ENCODE data around the gene SLC30A3.

SLC30A3 gene

GRCh38 chr2:27225526-27225925, 37.3 kb downstream of the SLC30A3 start:
- no peak for DNase-seq (ENCODE audit: low read depth)

GRCh38 chr2:27223416-27223815, 39.4 kb downstream of the SLC30A3 start:
- no peak for DNase-seq (ENCODE audit: low read depth)

GRCh38 chr2:27222407-27222806, 40.4 kb downstream of the SLC30A3 start:
- DNase-seq (ENCODE audit: low read depth) = no peak

GRCh38 chr2:27221166-27221565, 41.7 kb downstream of the SLC30A3 start:
- DNase-seq (ENCODE audit: low read depth) = no peak

- no peak for DNase-seq (ENCODE audit: low read depth)
Measured at GRCh38 chr2:27220091-27220490, 42.8 kb downstream of the SLC30A3 start.

- DNase-seq (ENCODE audit: low read depth) = no peak
Measured at GRCh38 chr2:27219091-27219490, 43.8 kb downstream of the SLC30A3 start.

- DNase-seq (ENCODE audit: low read depth) = no peak
Measured at GRCh38 chr2:27218614-27219013, 44.2 kb downstream of the SLC30A3 start.

GRCh38 chr2:27217173-27218121, 45.4 kb downstream of the SLC30A3 start, which contains the start of gene CAD:
CAD (plus strand) TSS chr2:27217369; CDS start chr2:27217552, 183 bp downstream.
- DNase-seq (ENCODE audit: low read depth) = peak; percentile 81

GRCh38 chr2:27216416-27217137, 46.3 kb downstream of the SLC30A3 start:
- DNase-seq (ENCODE audit: low read depth) = no peak

GRCh38 chr2:27214941-27215340, 47.9 kb downstream of the SLC30A3 start:
- no peak for DNase-seq (ENCODE audit: low read depth)

- peak; percentile 21 for DNase-seq (ENCODE audit: low read depth)
Measured at GRCh38 chr2:27212626-27213471, 50.0 kb downstream of the SLC30A3 start.

- DNase-seq (ENCODE audit: low read depth) = peak; percentile 84
Measured at GRCh38 chr2:27211943-27212625, 50.8 kb downstream of the SLC30A3 start, which contains the start of the genes ATRAID and SLC5A6. ATRAID (plus strand) TSS chr2:27212041; CDS start chr2:27212369, 328 bp downstream. SLC5A6 (minus strand) TSS chr2:27212268; CDS start chr2:27207650, 4,618 bp downstream.

- no peak for DNase-seq (ENCODE audit: low read depth)
Measured at GRCh38 chr2:27211241-27211942, 51.5 kb downstream of the SLC30A3 start.

GRCh38 chr2:27209621-27210401, 53.0 kb downstream of the SLC30A3 start:
- DNase-seq (ENCODE audit: low read depth) = no peak

GRCh38 chr2:27208486-27209050, 54.3 kb downstream of the SLC30A3 start:
- DNase-seq (ENCODE audit: low read depth) = no peak

GRCh38 chr2:27206346-27206745, 56.5 kb downstream of the SLC30A3 start:
- DNase-seq (ENCODE audit: low read depth) = no peak

GRCh38 chr2:27205206-27205605, 57.6 kb downstream of the SLC30A3 start:
- DNase-seq (ENCODE audit: low read depth) = no peak

GRCh38 chr2:27204566-27204965, 58.3 kb downstream of the SLC30A3 start:
- no peak for DNase-seq (ENCODE audit: low read depth)

GRCh38 chr2:27203741-27204140, 59.1 kb downstream of the SLC30A3 start:
- DNase-seq (ENCODE audit: low read depth) = no peak

Measured in activated T-helper 1 cell treated with Interleukin-2 at 50 U/mL for 16 hours (primary cell).